Coronary artery (tissue), 2 donors: ENCODE measurements around the gene PPP2R5E.

Experiments used
- DNase-seq: peaks from one replicate; pipeline ENCODE4 v3.0.0-alpha.2; 2017; ENCODE audit warnings: low spot score
- H3K27ac ChIP-seq, 2 donors: fragments of 200-600 bp; sonication (generic); one replicate each; pipeline ENCODE4 v1.5.1; 2016 to 2019
- H3K4me3 ChIP-seq: fragments of 200-600 bp; sonication (generic); 2 replicates; pipeline ENCODE4 v1.5.1; 2016; ENCODE audit warnings: mild to moderate bottlenecking, moderate library complexity
- CTCF ChIP-seq: fragments of 200-600 bp; sonication (generic); IDR thresholded peaks from one replicate; pipeline ENCODE4 v1.5.1; 2019; ENCODE audit warnings: antibody characterized with exemption

PPP2R5E gene

GRCh38 chr14:63322897-63323573 is 220.1 kb downstream of the PPP2R5E start:
- TF ChIP-seq CTCF = no peak
- Histone ChIP-seq H3K4me3 (no peak overlapping the region), H3K27ac (no peak overlapping the region)
- no peak for DNase-seq

DNA sequence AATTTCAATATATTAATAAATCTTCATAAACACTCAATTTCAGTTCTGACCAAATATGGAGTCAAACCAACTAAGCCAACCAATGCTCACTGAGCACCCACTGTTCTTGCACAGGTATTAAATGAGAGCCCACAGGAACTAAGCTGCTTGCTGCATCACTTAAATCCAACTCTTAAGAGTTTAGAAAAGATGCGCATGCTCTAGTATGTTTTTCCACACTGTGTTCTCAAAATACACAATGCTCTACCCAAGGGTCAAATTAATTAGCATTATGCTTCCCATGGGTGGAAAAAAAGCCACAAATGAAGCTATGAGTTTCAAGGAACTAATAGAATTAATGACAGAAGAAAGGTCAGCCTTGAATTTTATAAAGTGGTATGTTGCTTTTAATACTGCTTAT is 220.7 kb downstream of the PPP2R5E start:
- DNase-seq = no peak
- H3K4me3 ChIP-seq = no peak overlapping the region
- TF ChIP-seq CTCF = no peak
- H3K27ac ChIP-seq = no peak overlapping the region
